ENCODE results near the gene UST. TPM values are rescaled to one million over a fixed set of nuclear protein-coding genes. Genes with fewer than 3 reads are reported as not detected.
"Not testable (repeated sequence)": the region's sequence is repeated elsewhere in the genome, so short reads cannot be mapped to it uniquely, and the experiment has no call there.

The UST gene
- total RNA-seq, 1 donor, result 36.1 TPM

DNA sequence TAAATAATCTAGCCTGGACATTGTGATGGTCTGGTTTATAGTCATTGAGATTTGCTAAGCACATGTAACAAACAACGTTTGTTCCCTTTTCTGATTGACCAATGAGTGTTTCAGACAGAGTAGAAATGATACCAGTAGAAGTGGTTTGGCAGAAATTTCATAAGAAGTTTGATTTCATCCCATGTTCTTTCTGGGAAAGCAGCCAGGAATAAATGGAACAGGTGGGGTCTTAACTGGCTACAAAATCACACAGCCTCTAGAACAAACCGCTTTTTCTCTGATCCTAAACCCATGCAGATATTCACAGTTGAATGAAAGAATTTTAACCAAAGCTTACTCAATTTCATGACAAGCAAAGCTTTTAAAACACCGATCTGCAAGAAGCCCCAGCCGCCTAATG is 227.5 kb downstream of the UST start:
- TF ChIP-seq, protein P1, sequence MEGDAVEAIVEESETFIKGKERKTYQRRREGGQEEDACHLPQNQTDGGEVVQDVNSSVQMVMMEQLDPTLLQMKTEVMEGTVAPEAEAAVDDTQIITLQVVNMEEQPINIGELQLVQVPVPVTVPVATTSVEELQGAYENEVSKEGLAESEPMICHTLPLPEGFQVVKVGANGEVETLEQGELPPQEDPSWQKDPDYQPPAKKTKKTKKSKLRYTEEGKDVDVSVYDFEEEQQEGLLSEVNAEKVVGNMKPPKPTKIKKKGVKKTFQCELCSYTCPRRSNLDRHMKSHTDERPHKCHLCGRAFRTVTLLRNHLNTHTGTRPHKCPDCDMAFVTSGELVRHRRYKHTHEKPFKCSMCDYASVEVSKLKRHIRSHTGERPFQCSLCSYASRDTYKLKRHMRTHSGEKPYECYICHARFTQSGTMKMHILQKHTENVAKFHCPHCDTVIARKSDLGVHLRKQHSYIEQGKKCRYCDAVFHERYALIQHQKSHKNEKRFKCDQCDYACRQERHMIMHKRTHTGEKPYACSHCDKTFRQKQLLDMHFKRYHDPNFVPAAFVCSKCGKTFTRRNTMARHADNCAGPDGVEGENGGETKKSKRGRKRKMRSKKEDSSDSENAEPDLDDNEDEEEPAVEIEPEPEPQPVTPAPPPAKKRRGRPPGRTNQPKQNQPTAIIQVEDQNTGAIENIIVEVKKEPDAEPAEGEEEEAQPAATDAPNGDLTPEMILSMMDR (IDR thresholded peaks at IDR 0.05; ENCODE audit: insufficient read depth, low read length), result no peak
- H3K4me3 ChIP-seq (ENCODE audit: low read depth, low read length), result no peak overlapping the region
- DNase-seq (ENCODE audit: low read depth), result no peak

DNA sequence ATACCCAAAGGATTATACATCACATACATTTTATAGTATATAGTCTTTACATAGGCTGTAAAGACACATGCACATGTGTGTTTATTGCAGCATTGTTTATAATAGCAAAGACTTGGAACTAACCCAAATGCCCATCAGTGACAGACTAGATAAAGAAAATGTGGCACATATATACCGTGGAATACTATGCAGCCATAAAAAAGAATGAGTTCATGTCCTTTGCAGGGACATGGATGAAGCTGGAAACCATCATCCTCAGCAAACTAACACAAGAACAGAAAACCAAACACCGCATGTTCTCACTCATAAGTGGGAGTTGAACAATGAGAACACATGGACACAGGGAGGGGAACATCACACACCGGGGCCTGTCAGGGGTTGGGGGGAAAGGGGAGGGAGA is 231.5 kb downstream of the UST start:
- not testable (repeated sequence) for DNase-seq (ENCODE audit: low read depth); H3K4me3 ChIP-seq (ENCODE audit: low read depth, low read length)

DNA sequence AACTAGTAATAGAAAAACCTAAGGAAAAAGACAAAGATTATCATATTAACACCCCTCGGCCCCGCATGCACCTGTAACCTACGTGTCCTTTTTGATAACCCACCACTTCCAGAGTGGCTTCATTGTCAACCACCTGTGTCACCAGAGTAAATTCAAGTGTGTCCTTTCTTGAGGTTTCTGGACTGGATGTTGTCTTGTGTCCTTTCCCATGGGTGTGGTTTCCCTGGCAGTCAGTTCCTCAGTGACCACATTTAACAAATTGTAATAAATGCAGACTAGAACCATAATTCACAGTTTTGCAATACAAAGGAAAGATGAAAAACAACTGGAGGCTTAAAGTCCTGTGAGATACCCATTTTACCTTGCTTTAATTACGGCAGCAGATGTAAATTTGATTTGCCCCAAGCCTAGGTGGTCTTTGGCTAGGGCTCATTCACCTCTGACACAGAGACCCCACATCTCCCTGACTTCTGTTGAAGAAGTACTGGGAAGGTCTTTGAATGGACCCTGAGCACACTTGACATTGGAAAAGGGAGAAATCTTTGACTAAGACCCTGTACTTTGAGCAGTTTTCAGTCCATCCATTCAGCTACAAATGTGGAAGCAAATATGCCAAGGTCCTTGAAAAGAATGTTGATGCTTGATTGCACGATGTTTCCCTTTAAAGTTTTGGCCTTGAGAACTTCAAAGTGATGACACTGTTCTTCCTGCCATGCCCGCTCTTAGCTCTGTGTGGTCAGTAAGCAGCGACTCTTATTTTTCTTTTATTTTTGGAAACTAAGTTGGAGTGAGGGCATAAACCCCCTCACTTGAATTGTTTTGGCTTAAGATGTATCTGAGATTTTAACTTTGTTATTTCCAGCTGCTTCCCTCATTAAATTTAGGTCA is 232.4 kb downstream of the UST start:
- DNase-seq (ENCODE audit: low read depth), result no peak
- no peak overlapping the region for H3K4me3 ChIP-seq (ENCODE audit: low read depth, low read length)
- TF ChIP-seq, protein P1 (IDR thresholded peaks at IDR 0.05; ENCODE audit: insufficient read depth, low read length), result no peak

DNA sequence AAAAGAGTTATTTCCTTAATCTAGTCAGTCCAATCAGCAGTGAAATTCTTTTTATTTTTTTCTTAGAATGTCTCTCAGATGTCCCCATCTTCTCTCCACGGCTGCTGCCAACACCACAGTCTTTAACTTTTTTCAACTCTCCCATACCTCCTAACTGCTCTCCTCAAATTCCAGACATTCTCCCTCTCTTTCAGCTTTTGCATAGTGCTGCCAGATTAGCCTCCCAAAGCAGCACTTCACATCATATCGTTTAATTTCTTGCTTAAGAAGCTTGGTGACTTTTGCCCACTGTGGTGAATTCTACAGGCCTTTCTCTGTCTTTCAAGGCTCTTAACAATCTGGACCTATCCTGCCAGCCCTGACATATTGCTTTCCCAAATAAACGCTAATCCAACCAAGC is 233.4 kb downstream of the UST start:
- H3K4me3 ChIP-seq (ENCODE audit: low read depth, low read length), result no peak overlapping the region
- TF ChIP-seq, protein P1 (IDR thresholded peaks at IDR 0.05; ENCODE audit: insufficient read depth, low read length), result no peak
- peak; percentile 52 for DNase-seq (ENCODE audit: low read depth)

DNA sequence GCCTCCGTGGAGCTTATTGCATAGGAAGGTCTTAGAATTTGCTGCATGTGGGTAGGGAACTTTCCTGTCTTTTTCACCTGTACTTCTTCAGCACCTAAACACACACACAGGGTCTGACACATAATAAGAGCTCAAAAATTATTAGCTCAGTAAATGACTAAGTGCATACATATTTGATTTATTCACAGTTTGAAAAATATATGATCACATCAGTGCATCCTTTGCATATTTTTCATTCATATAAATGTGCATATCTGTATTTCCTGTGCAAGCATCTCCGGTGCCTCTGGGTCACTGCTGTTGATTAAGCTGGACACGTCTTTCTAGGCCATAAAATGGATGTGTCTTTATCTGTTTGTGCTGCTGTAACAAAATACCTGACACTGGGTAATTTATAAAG is 234.7 kb downstream of the UST start:
- DNase-seq (ENCODE audit: low read depth), result no peak
- no peak overlapping the region for H3K4me3 ChIP-seq (ENCODE audit: low read depth, low read length)
- TF ChIP-seq, protein P1 (IDR thresholded peaks at IDR 0.05; ENCODE audit: insufficient read depth, low read length), result no peak

DNA sequence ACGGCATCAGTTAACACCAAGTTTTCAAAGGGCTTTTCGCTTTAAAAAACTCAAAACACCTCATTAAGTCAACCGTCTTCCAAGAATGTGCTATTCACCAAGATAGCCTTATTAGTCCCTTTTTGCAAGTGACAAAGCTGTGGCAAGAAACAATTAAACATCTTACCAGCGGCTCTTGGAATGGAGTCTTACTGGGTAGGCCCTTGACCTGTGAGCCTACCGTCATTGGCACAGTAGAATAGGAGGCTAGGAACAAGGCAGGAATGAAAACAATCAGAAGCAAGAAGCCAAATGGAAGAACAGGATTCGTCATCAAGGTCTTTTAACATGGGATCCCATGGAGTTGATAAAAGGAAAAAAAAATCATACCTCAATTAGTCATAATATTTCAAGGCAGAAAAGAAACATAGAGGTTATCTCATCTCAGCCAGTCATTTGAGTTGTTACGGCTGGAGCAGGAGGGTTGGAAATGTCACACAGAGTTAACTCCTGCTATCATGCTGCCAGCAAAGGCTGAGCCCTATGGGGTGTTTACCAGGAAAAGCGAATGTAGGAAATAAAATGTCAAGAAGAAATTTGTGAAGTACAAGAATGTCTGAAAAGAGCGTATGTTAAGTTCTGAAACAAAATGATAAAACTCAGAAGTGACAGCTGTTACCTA is 236.4 kb downstream of the UST start:
- DNase-seq (ENCODE audit: low read depth), result no peak
- H3K4me3 ChIP-seq (ENCODE audit: low read depth, low read length), result no peak overlapping the region
- TF ChIP-seq, protein P1 (IDR thresholded peaks at IDR 0.05; ENCODE audit: insufficient read depth, low read length), result no peak

DNA sequence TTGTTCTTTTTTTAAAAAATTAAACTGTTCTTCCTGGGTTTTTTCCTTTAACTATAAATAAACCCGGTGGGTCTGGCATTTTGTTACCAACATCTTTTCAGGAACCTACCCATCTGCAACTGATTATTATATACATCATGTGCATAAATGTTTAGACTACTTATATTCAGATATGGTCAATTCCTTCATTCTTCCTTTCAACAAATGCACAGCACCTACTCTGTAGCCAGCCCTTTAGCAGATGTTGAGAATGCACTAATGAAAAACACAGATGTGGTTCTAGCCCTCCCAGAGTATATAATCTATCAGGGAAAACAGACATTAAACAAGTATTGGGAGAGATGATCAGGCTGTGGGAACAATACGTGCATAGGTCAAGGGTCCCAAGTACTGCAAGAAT is 237.1 kb downstream of the UST start:
- TF ChIP-seq, protein P1 (IDR thresholded peaks at IDR 0.05; ENCODE audit: insufficient read depth, low read length), result no peak
- DNase-seq (ENCODE audit: low read depth), result no peak
- H3K4me3 ChIP-seq (ENCODE audit: low read depth, low read length), result no peak overlapping the region

Measured in fibroblast of the aortic adventitia (primary cell).